CD4-positive, alpha-beta T cell treated with Interferon alpha-2 for 1 hour (primary cell): Measurements from ENCODE around the gene CDPF1.

Experiments
- DNase-seq, 2 donors: peaks; one replicate each; pipeline ENCODE4 v3.0.0-alpha.2; 2020 to 2022

CDPF1 gene

DNA sequence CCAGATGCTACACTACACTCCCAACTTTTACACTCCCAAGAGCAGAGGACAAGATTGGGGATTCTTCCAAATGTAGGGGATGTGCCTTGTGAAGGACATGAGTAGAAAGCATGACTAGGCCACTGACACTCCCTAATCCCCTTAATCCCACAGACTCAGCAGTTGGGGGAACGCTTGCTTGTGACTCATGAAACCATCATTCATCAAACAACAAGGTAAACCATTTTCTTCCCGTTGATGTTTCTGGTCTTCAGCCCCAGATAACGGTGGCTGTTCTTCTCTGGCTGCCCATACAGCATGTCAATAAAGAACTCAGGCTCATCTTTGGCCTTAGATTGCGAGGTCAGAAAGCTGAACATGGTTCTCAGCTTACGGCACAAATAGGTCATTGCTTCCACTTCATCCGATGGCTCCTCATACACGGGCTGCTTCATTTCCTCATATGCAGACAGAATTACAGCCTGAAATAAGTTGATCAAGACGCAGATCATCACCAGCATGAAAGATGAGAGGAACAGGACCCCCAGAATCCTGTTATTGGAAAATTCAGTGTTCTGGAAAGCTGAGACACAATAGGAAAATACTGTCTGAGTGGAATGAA is 6.4 kb upstream of the CDPF1 start:
- no peak for DNase-seq

DNA sequence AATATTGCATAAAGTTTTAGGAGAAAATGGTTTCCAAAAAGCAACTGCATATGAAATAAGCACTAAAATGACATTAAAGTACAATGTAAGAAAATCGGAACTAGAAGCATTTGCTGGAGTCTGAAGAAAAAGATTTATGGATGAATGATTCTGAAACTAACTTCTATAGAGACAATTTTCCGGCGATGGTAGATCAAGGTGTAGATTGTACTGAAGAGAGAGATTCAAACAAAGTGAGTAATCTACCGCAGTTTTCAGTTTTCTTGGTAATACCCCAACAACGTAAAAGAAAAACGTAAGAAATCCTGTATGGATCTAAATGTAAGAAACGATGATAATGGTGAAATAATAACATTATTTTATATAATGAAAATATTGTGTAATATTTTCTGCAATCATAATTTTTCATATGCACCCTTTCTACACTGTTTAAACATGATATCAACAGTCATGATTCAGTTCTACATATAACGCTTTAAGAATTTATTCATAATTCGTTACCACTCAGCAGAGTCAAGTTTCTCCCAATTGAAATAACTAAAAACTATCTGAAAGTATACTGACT is 1.8 kb upstream of the CDPF1 start:
- DNase-seq, result no peak

DNA sequence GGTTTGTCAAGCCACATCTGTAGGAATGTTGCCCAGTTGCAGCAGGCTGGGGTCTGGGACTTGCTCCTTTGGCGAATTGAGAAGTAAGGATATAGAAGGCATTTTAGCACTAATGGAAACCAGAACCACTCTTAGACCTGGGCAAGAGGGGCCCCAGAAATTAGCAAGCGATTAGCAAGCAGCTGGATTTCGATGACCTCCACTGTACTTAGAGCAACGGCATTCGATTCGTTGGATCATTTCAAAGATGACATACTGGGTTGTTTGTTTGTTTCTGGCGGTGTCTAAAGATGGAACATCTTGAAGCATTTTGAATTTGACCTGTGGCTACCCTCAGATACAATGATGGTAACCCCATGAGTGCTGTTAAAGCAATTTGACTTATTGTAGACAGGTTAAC is 1.2 kb upstream of the CDPF1 start:
- DNase-seq, result no peak

DNA sequence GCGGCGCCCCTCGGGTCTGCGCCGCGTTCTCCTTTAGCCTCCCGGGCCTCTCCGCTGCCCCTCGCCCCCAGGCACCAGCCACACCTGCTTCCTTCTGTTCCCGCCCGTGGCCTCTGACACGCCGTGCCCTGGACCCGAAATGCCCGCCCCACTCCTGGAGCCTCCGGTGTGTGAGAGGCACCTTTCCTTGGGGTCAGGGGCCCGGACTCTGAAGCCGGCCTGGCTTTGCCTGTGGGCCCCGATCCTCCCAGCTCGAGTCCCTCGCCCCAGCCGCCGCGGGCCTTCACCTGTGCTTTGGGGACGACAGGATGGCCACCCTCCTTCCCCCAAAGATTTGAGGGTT is 661 bp upstream of the CDPF1 start:
- DNase-seq, result no peak

DNA sequence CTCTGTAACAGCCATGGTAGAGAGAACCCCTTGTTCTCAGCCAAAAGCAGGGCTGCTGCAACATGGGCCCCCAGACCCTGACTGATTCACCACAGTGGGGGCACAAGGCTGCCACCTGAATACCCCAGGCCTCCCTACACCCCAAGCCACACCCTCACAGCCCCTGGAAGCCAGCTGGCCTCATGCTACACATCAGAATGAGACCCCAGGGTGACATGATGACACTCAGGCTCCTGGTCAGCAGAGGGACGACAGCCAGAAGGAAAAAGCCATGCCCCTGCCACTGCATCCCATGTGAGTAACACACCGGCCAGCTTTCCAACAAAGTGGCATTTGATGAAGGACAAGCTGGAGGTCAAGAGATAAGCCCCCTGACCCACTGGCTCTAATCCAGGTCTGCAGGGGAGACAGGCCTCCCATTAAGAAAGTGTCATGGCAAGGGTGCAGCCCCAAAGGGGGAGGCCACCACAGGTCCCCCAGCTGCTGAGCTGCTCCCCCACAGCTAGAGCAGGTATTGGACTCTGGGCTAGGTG is 2.6 kb downstream of the CDPF1 start:
- DNase-seq, result no peak

DNA sequence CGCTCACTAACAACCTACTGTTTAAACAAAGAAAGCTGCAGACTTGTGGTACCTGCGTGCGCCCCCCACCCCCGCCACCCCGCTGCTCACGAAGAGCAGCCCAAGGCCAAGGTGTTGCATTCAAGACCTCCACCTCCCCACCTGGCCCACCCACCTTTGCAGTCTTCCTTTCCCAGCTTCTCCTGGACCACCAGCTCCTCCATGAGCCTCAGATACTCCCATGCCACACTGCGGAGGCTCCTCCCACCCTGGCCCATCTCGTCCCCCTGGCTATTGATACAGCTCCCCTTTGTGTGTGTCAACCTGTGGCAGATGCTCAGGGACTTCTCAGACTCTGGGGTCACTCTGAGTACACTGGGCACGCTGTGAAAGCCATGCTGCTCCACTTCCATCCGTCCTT is 3.9 kb downstream of the CDPF1 start:
- no peak for DNase-seq

DNA sequence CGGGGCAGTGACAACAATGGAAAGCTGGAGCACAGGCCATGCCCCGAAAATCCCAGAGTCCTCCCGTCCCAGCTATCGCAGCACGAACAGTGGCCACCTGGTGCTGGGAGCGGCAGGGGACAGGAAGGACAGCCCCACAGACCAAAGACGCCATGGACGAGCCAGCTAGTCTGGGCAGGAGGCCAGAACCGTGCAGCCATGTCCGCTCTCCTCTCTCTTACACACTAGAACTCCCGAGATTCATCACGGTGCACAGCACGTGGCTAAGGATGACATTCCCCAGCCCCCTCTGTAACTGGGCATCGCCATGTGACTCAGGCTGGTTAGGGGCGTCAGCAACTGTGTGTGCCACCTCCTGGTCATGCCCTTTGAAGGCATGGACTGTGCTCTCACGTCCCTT is 4.6 kb downstream of the CDPF1 start:
- no peak for DNase-seq

DNA sequence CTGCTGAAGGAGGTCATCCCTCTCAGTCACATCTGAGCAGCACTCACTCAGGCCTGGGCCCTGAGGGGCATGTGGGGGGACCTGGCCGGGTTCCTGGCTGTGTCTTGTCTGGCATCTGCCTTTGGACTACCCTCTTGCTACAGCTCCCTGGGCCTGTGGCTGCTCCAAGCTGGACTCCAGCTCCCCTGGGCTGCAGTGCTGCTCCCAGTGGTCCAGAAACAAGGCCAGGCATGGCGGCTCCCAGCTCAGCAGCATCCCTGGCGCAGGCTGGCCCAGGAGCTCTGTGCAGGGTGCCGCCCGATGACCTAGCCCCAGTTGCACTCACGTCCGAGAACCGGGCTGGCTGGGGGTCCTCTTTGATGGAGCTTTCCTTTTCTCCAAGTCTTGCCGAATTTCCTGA is 5.3 kb downstream of the CDPF1 start:
- DNase-seq, result no peak

DNA sequence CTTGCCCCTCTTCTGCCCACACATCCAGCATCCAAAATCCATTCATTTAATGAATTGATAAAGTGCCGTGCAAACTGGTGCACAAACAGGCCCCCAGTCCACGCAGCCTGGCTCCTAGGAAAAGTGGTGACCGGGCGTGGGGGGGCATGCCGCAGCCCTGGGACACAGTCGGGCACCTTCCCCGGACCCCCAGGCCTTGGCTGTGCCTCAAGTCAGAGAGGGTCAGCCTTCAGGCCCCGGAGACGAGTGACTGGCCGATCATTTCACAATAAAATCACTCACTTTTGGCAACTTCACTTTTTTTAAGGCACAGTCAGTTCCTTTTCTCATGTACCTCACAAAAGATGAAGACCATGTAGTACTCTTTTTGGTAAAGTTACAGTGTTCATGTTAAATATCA is 8.0 kb downstream of the CDPF1 start:
- DNase-seq, result no peak

DNA sequence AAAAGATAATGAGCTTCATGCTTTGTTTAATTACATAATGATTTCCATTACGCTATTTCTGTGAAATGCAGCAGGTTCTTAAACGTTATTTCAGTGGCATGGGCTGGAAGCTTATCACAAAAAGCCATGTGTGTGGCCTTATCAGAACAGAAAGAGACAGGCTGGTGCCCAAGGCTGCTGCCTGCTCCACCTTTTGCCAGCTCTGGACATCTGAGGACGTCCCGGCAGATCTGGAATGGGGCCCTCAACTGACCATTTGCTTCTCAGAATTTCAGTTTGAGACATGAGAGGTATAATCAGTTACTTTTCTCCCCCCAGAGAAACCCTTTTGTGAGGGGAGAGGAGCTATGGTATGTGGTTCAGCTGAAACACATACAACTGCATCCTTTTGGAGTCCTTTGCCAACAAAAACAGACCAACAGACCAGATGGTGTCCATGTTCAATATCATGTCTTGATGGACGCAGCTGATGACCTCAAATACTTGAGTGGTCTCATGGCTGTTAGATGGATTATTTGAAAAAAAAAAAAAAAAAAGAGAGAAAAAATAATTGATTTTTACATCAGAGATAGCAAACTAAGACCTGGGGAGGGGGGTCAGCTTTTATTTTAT is 8.6 kb downstream of the CDPF1 start:
- DNase-seq, result no peak

DNA sequence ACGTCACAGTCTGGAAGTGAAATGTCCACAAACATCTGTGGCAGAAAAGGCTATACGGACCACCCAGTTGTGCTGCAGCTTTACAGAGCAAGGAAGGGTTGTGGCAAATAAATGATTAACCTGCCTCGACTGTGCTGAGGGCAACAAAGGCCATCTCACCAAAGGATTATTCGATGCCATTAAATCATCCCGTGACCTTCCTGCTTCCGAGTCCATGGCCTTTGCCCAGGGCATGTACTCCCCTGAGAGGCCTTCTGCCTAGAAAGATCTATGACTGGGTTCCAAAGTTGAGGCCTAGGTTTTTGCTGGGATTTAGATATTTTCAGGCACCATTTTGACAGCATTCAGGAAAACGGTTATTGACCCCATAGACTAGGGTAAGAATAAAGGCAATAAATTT is 9.2 kb downstream of the CDPF1 start:
- no peak for DNase-seq

DNA sequence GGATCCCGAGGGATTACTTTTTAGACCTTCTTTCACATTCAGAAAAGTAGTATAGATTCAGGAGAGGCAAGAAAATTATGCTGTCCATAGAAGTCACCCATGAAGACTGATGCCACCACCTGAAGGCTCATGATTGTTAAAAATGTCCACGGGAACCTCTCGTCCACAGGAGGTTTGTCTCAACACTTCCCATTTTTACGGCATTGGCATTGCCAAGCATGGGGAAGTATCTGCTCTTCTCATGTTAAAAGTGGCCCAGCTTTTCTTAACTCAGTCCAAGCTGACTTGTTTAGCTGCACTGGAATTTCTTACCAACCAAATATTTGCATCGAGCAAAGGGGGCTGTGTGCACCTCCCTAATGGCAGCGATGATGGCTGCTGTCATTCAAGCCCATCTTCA is 9.6 kb downstream of the CDPF1 start:
- DNase-seq, result no peak

DNA sequence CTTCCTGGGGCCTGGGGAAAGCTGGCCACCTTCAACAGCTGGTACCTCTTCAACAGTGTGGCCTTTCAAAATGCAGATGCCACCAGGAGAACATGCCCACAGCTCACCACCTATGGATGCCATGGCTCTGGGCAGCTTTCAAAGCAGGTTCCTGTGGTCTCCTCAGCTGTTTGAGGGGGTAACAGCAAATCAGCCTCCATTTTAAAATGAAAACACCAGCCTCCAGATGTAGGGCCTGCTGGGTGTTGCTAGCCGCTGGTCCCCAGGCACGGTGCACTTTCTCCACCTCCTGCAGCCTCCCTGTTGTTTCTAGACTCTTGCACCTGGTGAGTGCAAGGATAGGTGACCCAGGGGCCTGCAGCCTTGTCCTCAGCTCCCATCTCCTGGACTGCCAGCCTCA is 10.0 kb downstream of the CDPF1 start:
- no peak for DNase-seq

DNA sequence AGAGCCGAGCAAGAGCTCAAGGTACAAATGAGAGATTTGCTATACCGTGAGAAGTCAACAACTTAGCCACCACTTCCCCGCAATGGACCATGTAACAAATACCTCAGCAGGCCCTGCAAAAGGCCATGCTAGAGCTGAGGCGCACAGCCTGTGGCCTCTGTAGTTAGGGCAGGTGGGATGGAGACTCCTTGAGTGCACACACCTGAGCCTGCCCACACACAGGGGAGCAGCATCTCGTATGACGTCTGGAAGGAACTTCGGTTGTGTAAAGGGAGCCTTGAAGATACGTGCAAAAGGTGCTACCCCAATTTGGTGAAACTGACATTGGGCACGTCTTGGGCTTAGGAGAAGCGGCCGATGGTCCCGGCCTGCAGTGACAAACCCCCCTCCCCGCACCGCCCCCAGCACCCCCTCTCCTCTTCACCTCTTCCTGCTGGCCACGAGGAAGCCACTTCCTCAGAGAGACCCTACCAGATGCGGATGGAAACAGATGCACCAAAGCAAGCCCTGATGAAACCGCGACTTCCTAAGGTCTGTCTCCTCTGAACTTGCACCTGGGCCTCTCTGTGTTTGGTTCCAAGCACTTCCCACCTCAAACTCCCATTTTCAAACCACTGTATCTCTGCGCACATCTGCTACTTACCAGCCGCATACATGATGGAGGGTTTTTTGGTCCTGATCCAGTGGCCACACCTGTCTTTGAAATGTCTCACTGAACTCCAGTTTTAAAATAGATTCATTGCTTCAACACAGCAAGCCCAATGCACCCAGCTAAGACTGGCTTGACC is 10.6 kb downstream of the CDPF1 start:
- DNase-seq, result no peak

DNA sequence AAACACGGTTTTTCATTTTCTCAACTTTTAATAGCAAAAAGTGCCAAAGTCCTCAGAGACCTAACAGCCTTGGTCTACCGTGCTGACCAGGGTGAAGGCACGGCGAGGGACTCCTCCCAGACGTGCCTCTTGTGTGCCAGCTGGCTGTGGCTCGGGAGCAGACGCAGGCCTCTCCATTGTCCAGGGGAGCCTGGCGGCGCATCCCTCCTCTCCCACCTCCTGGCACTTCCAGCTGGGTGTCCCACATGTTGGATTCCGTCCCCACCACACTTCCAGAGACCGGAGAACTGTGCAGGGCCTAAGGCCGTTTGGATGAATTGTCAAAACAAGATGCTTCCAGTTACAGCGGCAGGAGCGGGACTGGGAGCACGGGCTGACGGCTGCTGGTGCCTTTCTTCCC is 11.6 kb downstream of the CDPF1 start:
- DNase-seq, result no peak

DNA sequence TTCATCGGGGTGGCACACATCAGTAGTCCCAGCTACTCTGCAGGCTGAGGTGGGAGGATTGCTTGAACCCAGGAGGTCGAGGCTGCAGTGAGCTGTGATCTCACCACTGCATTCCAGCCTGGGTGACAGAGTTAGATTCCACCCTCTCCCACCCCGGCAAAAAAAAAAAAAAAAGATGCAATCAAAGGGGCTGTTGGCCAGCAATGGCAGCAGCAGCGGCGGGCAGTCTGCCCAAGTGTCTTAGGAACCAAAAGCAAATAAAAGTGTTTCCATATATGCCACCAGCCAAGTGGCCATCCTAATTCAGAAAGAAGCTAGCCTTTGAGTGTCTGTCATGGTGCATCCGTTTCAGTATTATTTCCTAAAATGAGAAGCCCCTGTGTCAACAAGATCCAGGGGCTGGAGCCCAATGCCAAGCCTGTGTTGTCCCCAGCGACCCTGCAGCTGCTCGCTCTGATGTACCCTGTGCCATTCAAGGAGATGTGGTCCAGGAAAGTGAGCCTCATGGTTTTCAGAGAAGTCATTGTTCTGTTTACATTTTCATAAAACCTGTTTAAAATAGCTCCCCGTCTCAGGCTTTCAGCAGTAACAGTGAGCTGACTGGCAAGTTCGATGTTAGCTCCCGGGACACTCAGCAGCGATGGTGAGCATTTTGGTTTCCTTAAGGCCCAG is 12.5 kb downstream of the CDPF1 start:
- no peak for DNase-seq

DNA sequence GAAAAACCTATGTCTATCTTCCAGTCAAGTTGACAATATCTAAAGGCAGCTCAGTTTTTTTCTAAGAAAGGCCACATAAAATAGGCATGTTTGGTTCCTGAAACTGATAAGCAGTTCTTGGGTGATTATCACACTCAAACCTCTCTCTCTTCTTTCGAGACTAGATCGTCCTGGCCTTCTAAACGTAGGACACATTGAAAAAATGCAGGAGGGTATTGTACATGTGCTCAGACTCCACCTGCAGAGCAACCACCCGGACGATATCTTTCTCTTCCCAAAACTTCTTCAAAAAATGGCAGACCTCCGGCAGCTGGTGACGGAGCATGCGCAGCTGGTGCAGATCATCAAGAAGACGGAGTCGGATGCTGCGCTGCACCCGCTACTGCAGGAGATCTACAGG is 15.1 kb downstream of the CDPF1 start:
- DNase-seq, result no peak

DNA sequence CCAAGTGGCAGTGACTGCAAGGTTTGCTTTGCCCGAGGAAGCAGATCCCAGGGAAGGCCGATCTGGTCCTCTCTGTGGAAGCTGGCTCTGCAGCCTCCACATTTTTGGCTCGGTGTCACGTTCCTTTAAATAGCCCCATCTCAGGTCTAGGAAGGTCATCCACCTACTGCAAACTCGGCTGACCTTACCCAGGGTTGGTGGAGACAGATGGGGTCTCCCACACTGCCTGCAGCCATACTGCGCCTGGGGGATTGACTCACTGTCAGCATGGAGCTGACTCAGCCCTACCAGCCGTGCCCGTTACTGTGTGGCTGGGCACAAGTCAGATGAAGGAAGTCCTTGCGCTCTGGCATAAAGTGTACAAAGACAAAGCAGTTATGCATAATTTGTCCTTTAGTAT is 16.9 kb downstream of the CDPF1 start:
- peak in 1 of 2 donors; percentile 8 for DNase-seq

DNA sequence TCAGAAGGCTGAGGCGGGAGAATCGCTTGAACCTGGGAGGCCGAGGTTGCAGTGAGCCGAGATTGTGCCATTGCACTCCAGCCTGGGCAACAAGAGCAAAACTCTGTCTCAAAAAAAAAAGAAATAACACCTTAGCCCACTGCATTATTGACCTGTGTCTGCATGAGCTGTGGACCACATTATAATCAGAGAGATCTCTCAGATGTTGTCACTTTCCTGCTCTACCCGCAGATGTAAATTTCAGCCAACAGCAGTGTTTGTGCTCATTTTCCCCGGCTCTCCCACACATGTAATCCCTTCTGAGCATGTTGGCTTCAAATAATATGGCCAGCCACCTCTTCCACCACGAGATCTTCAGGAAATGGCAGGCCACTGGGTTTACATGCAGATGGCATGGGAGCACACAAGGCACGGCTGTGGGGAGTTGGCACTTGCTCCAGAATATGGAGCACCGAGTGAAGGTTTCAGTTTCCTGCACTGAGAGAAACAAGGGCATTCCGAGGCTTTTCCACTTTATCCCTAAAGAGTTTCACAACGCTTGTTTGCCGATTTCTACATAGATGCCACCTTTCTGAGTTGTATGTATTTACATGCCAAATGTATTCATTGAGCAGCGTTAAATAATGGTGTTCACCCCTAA is 19.7 kb downstream of the CDPF1 start:
- DNase-seq, result no peak

DNA sequence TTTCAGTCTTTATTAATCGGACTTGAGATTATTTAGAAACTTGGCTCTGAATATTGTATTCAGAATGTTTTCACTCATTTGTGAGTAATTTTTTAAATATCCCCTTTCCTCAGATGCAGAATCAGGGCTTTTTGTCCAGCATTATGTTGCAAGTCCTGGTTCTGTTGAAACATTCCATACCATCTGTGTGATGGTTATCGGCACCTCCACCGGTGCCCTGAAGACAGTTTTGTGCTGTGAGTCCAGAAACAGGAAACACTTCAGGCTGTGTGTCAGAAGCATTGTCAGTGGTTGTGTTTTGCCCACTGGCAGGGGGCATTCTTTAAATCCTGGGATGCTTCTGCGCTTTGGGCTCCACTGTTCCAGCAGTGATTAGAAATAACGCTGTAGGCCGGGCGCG is 20.4 kb downstream of the CDPF1 start:
- no peak for DNase-seq

DNA sequence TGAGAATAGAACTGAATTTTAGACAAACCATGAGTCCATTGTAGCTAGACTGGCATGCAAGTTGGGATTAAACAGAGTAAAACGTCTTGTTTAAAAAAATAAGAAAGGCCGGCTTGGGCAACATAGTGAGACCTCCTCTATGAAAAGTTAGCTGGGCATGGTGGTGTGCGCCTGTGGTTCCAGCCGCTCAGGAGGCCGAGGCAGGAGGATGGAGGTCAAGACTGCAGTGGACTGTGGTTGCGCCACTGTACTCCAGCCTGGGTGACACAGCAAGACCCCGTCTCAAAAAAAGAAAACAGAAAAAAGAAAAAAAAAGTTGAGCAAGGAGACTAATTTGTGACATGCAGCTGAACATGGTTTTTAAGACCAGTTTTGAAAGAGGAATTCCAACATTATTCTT is 23.5 kb downstream of the CDPF1 start:
- no peak for DNase-seq

DNA sequence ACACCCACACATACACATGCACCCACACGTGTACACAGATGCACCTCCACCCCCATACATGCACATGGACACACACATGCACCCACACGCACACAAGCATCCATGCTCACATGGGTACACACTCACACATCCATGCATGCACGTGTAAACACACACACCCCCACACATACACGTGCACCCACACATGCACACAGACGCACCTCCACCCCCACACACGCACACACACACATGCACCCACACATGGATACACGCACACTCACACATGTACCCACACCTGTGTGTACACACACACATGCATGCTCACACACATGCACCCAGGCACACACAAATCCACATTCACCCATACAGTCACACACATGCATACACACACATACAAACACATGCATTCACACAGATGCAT is 24.5 kb downstream of the CDPF1 start:
- DNase-seq, result no peak

DNA sequence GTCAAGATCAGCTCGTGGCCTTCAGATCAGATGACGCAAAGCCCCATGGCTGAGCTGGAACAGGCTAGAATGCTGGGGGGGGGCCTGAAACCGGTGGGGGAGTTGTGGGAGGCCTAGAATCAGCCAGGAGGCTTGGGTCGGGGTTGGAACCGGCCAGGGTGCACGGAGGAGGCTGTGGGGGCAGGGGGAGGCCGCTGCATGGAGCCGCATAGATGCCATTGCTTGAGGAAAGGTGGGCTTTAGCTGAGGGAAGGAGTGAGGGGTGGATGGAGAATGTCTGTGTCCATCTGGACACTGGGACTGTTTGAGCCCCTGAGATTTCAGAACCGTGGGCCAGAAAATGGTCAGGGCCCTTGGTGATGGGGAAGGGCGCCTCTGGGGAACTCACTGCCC is 25.2 kb downstream of the CDPF1 start:
- no peak for DNase-seq
